Kidney epithelial cell (primary cell): ENCODE measurements around the gene FAM53B. TPM values are rescaled to one million over a fixed set of nuclear protein-coding genes. Genes with fewer than 3 reads are reported as not detected.

Source experiments
- DNase-seq: peaks from one replicate; pipeline ENCODE4 v3.0.0-alpha.2; 2010; ENCODE audit warnings: low read depth
- H3K27me3 ChIP-seq: 2 replicates; pipeline ENCODE4 v1.6.0; 2011; ENCODE audit warnings: low read length; ENCODE audit not compliant: control insufficient read depth, insufficient read depth
- H3K36me3 ChIP-seq: 2 replicates; pipeline ENCODE4 v1.5.1; 2011; ENCODE audit warnings: low read length; ENCODE audit not compliant: control insufficient read depth, insufficient read depth
- H3K4me3 ChIP-seq: 2 replicates; pipeline ENCODE4 v1.5.1; 2011; ENCODE audit warnings: low read depth, mild to moderate bottlenecking, control low read depth, low read length
- CTCF ChIP-seq: IDR thresholded peaks from 2 replicates; pipeline ENCODE4 v1.5.1; 2011; ENCODE audit warnings: mild to moderate bottlenecking, moderate library complexity, low read length, control low read depth, inconsistent platforms; ENCODE audit not compliant: insufficient read depth, poor library complexity, severe bottlenecking
- total RNA-seq: library from RNA; depleted of rRNA; stranded (reverse); fragments of >200 nt; gene quantifications from 2 replicates; pipeline ENCODE4 v1.2.3, GENCODE V29; 2015

The FAM53B gene
- total RNA-seq, 1 donor from 2014 or later = 16.1 TPM

- no peaks in the 10 kb centered on the region for H3K36me3 ChIP-seq
- TF ChIP-seq CTCF = no peak
- H3K4me3 ChIP-seq = no peak overlapping the region
- DNase-seq = no peak
- no peaks in the 10 kb centered on the region for H3K27me3 ChIP-seq
Observed at GRCh38 chr10:124740369-124741280, 3.6 kb downstream of the FAM53B start.

GRCh38 chr10:124739986-124740368, 4.2 kb downstream of the FAM53B start:
- no peak for DNase-seq
- H3K27me3 ChIP-seq = no peaks in the 10 kb centered on the region
- H3K4me3 ChIP-seq = no peak overlapping the region
- H3K36me3 ChIP-seq = no peaks in the 10 kb centered on the region
- TF ChIP-seq CTCF = no peak

- no peak for DNase-seq
- H3K27me3 ChIP-seq = no peaks in the 10 kb centered on the region
- TF ChIP-seq CTCF = no peak
- H3K4me3 ChIP-seq = no peak overlapping the region
- H3K36me3 ChIP-seq = no peaks in the 10 kb centered on the region
Observed at GRCh38 chr10:124739119-124739921, 4.9 kb downstream of the FAM53B start.

GRCh38 chr10:124738441-124738840, 5.7 kb downstream of the FAM53B start:
- Histone ChIP-seq H3K27me3 (no peaks in the 10 kb centered on the region), H3K36me3 (no peaks in the 10 kb centered on the region), H3K4me3 (no peak overlapping the region)
- no peak for DNase-seq
- no peak for TF ChIP-seq CTCF

GRCh38 chr10:124737708-124738107, 6.5 kb downstream of the FAM53B start:
- H3K36me3 ChIP-seq = no peaks in the 10 kb centered on the region
- H3K27me3 ChIP-seq = no peaks in the 10 kb centered on the region
- H3K4me3 ChIP-seq = no peak overlapping the region
- no peak for TF ChIP-seq CTCF
- DNase-seq = no peak
